ENCODE data around the gene NTM.

NTM gene

GRCh38 chr11:132056689-132057088 is 686.3 kb downstream of the NTM start:
- DNase-seq (ENCODE audit: low read depth in 1 of 2, low spot score in 1 of 2), result no peak
- H3K4me3 ChIP-seq (replicated peaks; ENCODE audit: insufficient read depth, low read length), result no peak overlapping the region
- TF ChIP-seq CTCF (IDR thresholded peaks at IDR 0.05; ENCODE audit: insufficient read depth, low read length) (no peak), POLR2AphosphoS5 (IDR thresholded peaks at IDR 0.05; ENCODE audit: low read depth) (no peak), REST (IDR thresholded peaks at IDR 0.05; ENCODE audit: insufficient replicate concordance, low read depth) (no peak), SPI1 (IDR thresholded peaks at IDR 0.05; ENCODE audit: borderline replicate concordance, low read depth) (no peak), GABPA (IDR thresholded peaks at IDR 0.05; ENCODE audit: low read depth) (no peak)
- no peak overlapping the region for H3K27ac ChIP-seq (replicated peaks)
- no peaks in the 10 kb centered on the region for H3K27me3 ChIP-seq (ENCODE audit: insufficient read depth, poor library complexity, severe bottlenecking)

GRCh38 chr11:132057266-132057665 is 686.9 kb downstream of the NTM start:
- H3K27ac ChIP-seq (replicated peaks), result no peak overlapping the region
- no peaks in the 10 kb centered on the region for H3K27me3 ChIP-seq (ENCODE audit: insufficient read depth, poor library complexity, severe bottlenecking)
- H3K4me3 ChIP-seq (replicated peaks; ENCODE audit: insufficient read depth, low read length), result no peak overlapping the region
- no peak for DNase-seq (ENCODE audit: low read depth in 1 of 2, low spot score in 1 of 2)
- TF ChIP-seq REST (IDR thresholded peaks at IDR 0.05; ENCODE audit: insufficient replicate concordance, low read depth), result no peak
- no peak for TF ChIP-seq GABPA (IDR thresholded peaks at IDR 0.05; ENCODE audit: low read depth)
- no peak for TF ChIP-seq CTCF (IDR thresholded peaks at IDR 0.05; ENCODE audit: insufficient read depth, low read length)
- no peak for TF ChIP-seq SPI1 (IDR thresholded peaks at IDR 0.05; ENCODE audit: borderline replicate concordance, low read depth)
- no peak for TF ChIP-seq POLR2AphosphoS5 (IDR thresholded peaks at IDR 0.05; ENCODE audit: low read depth)

GRCh38 chr11:132058211-132058772 is 687.9 kb downstream of the NTM start:
- DNase-seq (ENCODE audit: low read depth in 1 of 2, low spot score in 1 of 2), result peak; percentile 35 to 46
- no peak overlapping the region for H3K27ac ChIP-seq (replicated peaks)
- H3K4me3 ChIP-seq (replicated peaks; ENCODE audit: insufficient read depth, low read length), result no peak overlapping the region
- no peaks in the 10 kb centered on the region for H3K27me3 ChIP-seq (ENCODE audit: insufficient read depth, poor library complexity, severe bottlenecking)
- TF ChIP-seq CTCF (IDR thresholded peaks at IDR 0.05; ENCODE audit: insufficient read depth, low read length) (no peak), SPI1 (IDR thresholded peaks at IDR 0.05; ENCODE audit: borderline replicate concordance, low read depth) (peak; percentile 67; the same call in 1 of the 2 replicates)

GRCh38 chr11:132060567-132060966 is 690.2 kb downstream of the NTM start:
- no peaks in the 10 kb centered on the region for H3K27me3 ChIP-seq (ENCODE audit: insufficient read depth, poor library complexity, severe bottlenecking)
- H3K4me3 ChIP-seq (replicated peaks; ENCODE audit: insufficient read depth, low read length), result no peak overlapping the region
- TF ChIP-seq GABPA (IDR thresholded peaks at IDR 0.05; ENCODE audit: low read depth), result no peak
- no peak for DNase-seq (ENCODE audit: low read depth in 1 of 2, low spot score in 1 of 2)
- H3K27ac ChIP-seq (replicated peaks), result no peak overlapping the region
